Epithelial cell of proximal tubule (primary cell): Measurements from ENCODE around the gene GRHPR. TPM values are rescaled to one million over a fixed set of nuclear protein-coding genes. Genes with fewer than 3 reads are reported as not detected.
"Not testable (repeated sequence)": the region's sequence is repeated elsewhere in the genome, so short reads cannot be mapped to it uniquely, and the experiment has no call there.

ENCODE experiments used
- DNase-seq: peaks from one replicate; pipeline ENCODE4 v3.0.0-alpha.2; 2011; ENCODE audit warnings: low read depth
- H3K4me3 ChIP-seq: 2 replicates; pipeline ENCODE4 v1.5.1; 2011; ENCODE audit warnings: low read depth, mild to moderate bottlenecking, low read length
- total RNA-seq: library from RNA; depleted of rRNA; stranded (reverse); fragments of >200 nt; gene quantifications from 2 replicates; pipeline ENCODE4 v1.2.3, GENCODE V29; 2015
- TF ChIP-seq, protein P1 (sequence below): conservative IDR thresholded peaks from 2 replicates; pipeline ENCODE4 v1.5.1; 2012; ENCODE audit warnings: low read depth, mild to moderate bottlenecking, low read length

The GRHPR gene
- total RNA-seq, 1 donor from 2014 or later: 138 TPM

DNA sequence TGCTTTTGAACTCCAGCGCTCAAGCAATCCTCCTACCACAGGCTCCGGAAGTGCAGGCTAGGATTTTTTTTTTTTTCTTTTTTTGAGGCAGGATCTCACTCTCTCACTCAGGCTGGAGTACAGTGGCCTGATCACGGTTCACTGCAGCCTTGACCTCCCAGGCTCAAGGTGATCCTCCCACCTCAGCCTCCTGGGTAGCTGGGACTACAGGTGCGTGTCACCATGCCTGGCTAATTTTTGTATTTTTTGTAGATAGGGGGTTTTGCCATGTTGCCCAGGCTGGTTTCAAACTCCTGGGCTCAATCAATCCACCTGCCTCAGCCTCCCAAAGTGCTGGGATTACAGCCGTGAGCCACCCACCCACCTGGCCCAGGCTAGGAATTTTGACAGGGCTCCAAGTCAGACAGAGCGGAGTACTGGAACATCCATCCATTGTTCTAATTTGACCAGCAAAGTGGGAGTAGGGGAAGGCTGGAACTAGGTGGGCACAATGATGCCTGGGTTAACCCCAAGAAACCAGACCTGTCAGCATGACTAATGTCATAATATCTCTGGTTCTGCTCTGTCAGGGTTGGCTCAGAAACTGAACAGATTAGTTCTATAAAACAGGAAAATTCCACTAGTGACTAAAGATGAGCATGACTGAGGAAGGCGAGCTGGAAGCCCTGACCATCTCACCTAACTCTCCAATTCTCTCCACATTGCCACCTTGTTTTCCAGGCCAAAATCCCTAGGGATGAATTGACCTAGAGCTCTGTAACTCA is 33.6 kb downstream of the GRHPR start:
- TF ChIP-seq, protein P1, sequence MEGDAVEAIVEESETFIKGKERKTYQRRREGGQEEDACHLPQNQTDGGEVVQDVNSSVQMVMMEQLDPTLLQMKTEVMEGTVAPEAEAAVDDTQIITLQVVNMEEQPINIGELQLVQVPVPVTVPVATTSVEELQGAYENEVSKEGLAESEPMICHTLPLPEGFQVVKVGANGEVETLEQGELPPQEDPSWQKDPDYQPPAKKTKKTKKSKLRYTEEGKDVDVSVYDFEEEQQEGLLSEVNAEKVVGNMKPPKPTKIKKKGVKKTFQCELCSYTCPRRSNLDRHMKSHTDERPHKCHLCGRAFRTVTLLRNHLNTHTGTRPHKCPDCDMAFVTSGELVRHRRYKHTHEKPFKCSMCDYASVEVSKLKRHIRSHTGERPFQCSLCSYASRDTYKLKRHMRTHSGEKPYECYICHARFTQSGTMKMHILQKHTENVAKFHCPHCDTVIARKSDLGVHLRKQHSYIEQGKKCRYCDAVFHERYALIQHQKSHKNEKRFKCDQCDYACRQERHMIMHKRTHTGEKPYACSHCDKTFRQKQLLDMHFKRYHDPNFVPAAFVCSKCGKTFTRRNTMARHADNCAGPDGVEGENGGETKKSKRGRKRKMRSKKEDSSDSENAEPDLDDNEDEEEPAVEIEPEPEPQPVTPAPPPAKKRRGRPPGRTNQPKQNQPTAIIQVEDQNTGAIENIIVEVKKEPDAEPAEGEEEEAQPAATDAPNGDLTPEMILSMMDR: no peak
- no peak for DNase-seq
- H3K4me3 ChIP-seq: no peak overlapping the region

DNA sequence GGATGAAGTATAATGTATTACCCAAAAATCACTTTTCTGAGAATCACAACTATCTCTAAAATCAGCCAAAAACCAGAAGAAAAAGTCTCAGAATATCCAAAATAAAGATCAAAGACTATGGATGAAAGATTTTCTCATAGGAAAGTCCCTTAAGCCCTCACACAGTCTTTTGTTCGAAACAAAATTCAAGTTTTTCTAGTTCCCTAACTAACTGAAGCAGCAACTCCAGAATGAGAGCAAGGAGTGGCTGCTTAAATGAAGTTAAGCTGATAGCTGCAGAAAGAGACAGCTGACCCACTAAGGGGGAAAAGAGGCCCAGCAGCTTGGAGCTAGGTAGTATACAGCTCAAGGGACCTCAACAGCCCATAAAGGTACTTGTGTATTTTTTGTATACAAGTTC is 34.3 kb downstream of the GRHPR start:
- no peak overlapping the region for H3K4me3 ChIP-seq
- TF ChIP-seq, protein P1: no peak
- DNase-seq: no peak

DNA sequence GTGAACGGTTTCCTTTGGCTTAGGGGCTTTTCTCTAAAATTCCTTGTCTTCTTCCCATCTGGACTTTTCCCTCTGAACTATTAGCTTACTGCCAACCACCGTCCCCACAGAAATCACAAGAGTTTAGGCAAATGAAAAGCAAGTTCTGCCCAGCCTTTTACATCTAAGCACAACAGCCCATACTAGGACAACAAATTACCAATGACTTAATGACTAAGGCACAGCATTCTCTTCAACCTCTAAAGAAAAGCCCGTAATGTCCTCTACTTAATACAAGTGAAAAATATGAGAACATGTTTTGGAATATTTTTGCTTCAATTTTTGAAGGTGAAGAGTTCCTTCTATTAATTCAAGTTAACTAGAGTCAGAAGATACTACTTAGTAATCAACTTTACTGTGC is 41.5 kb downstream of the GRHPR start:
- DNase-seq: no peak
- peak overlapping the region; percentile 95 for H3K4me3 ChIP-seq
- TF ChIP-seq, protein P1: no peak

DNA sequence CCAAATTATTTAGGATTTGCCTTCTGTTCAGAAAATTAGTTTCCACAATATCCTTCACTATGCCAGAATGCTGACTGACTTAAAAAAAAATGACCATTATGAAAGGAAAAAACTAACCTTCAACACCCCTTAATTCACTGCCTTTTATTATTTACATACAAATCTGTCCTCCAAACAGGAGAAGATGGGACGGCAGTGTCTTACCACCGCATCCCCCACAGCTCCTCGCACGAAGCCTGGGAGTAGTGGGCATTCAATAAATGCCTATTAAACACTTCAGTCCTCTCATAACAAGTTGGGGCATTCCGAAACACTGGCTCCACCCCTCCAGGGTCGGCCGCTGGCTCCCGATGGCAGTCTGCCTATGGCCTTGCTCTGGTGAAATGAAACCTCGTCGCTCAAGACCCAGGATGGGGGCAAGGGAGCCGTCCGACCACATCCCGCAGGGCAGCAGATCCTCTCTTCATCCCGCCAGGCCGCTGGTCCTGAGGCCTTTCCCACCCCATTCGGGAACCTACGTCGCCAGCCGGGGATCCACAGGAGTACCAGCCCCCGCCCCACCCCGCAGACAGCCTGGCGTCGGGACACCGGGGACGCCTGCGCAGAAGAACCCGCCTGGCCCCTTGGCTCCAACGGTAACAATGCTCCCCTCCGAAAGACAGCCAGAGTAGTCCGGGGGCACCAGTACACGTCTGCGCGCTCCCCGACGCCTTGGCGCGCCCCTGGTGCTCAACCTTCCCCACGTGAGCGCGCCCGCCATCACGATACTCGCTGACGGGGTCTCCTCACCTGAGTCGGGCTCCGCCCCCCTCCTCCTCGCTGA is 42.1 kb downstream of the GRHPR start:
- TF ChIP-seq, protein P1: no peak
- no peak for DNase-seq
- peak overlapping the region; percentile 95 for H3K4me3 ChIP-seq

DNA sequence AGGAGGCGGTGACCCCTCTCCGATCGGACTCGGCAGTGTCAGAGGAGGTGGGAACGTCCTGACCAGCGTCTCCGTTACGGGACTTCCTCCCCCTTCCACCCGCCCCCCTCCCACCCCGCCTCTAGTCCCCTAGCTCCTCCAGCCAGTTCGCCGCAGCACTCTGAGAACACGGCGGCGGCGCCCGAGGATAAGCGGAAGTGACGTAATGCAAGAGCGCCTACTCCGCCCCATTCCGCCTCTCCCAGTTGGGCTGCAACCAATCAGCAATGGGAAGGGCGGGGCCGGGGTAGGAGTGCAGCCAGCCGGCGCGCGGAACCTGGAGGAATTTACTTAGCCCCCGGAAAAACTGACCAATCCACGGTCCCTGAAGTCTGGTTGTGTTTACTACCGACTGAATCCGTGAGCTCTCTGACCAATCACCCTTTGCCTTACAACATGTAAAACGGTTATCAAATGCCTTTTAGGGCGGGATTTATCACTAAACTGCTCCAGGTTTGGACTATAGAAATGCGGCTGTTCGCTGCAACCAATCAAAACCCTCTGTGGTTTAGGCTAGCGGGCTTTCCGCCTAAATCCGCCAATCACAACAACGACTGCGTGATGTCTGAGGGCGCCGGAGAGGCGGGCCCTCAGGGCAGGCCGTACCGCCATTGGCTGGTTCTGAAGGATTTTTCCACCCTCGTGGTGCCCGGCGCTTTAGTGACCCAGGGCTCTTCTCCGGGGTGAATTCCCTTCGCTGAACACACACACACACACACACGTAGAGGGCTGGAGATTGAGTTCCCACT is 42.9 kb downstream of the GRHPR start, which contains the start of gene ZBTB5:
Gene ZBTB5, minus strand, starts transcription at position 202 of the 788 bp plus-strand sequence. CDS start 22,899 bp downstream, outside the sequence.
- peak; percentile 100 for DNase-seq
- TF ChIP-seq, protein P1: no peak
- H3K4me3 ChIP-seq: peak within 1 kb of the TSS; percentile 95

DNA sequence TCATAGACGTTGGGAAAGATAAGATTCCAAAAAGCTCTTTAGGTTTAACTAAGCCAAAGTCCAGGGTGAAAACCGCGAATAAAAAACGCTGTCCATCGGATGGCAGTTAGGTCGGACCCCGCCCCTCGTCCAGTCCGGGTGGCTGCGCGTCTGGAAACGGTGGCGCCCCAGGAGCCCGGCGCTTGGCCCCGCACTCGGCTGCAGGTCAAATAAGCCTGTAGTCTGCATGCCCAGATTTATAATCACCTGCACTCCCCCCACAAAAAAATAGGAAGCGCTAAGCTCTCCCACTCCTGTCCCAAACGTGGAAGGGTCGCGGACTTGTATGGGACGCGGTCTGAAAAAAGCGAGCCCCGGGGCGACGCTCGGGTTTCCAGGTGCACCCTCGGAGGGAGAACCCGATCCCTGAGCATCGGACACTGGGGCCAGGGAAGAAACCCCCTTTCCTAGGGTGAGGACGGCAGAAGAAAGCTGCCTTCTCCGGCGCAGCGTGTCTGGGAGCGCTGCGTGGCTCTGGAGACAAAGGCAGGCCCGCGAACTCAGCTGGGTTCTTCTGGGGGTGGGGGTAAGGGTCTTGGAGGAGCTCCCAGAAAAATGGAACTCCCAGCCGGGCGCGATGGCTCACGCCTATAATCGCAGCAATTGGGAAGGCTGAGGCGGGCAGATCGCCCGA is 43.7 kb downstream of the GRHPR start:
- DNase-seq: no peak
- H3K4me3 ChIP-seq: peak overlapping the region; percentile 95
- TF ChIP-seq, protein P1: no peak

DNA sequence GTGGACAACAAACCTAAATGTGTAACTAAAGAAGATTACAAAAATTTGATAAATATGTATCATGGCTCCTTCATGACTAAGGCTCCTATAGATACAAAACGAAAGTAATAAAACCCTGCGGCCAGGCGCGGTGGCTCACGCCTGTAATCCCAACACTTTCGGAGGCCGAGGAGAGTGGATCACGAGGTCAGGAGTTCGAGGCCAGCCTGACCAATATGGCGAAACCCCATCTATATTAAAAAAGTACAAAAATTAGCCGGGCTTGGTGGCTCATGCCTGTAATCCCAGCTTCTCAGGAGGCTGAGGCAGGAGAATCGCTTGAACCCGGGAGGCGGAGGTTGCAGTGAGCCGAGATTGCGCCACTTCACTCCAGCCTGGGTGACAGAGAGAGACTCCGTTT is 45.0 kb downstream of the GRHPR start:
- DNase-seq, H3K4me3 ChIP-seq: not testable (repeated sequence)
